Stomach smooth muscle (tissue), 2 donors: Measurements from ENCODE around the gene RNF150.

Source experiments
- H3K27ac ChIP-seq: one replicate; pipeline ENCODE4 v1.7.0; 2013; ENCODE audit warnings: mild to moderate bottlenecking, low read length, inconsistent platforms
- H3K27me3 ChIP-seq, 2 donors: one replicate each; pipeline ENCODE4 v1.7.0; 2013; ENCODE audit warnings: low read length in 2 of 2; ENCODE audit not compliant: insufficient read depth in 2 of 2, control insufficient read depth in 1 of 2
- H3K36me3 ChIP-seq, 2 donors: one replicate each; pipeline ENCODE4 v1.7.0; 2013; ENCODE audit warnings: low read length in 2 of 2; ENCODE audit not compliant: control insufficient read depth in 2 of 2, insufficient read depth in 2 of 2
- H3K4me1 ChIP-seq: one replicate; pipeline ENCODE4 v1.7.0; 2013; ENCODE audit warnings: low read length; ENCODE audit not compliant: control insufficient read depth, insufficient read depth
- H3K4me3 ChIP-seq, 2 donors: one replicate each; pipeline ENCODE4 v1.7.0; 2013; ENCODE audit warnings: low read length in 2 of 2
- H3K9ac ChIP-seq, 2 donors: one replicate each; pipeline ENCODE4 v1.7.0; 2013; ENCODE audit warnings: low read length in 2 of 2, mild to moderate bottlenecking in 1 of 2
- H3K9me3 ChIP-seq, 2 donors: one replicate each; pipeline ENCODE4 v1.7.0; 2013; ENCODE audit warnings: low read length in 2 of 2; ENCODE audit not compliant: control insufficient read depth in 2 of 2
- donor health status: healthy.
- donor health status: Pancreatic carcinoma.

RNF150 gene

DNA sequence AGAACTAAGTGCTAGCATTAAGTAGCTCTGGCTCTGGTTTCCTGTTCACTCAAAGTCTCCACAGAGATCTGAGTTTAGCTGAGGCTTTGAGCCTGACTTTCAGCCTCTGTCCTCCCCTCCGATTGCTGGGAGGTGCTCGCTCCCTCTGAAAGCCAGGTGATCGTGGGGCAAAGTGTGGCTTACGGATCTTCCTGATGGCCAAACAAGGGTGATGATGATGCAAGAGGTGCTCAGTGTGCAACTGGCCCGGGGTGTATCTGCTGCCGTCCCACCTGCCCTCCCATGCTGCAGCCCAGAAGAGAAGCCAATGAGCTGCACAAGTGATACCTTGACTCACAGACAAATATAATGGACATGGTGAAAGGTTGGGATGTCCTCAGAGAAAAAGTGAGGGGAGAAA is 207.9 kb downstream of the RNF150 start:
- Histone ChIP-seq H3K4me3 (no peak overlapping the region), H3K27ac (no peak overlapping the region), H3K4me1 (peaks cover 14% of the 10 kb centered on the region), H3K9ac (no peak overlapping the region), H3K27me3 (no peaks in the 10 kb centered on the region), H3K9me3 (no peaks in the 10 kb centered on the region), H3K36me3 (peaks cover 0 to 3% of the 10 kb centered on the region in 2 donors)

- H3K9ac ChIP-seq = no peak overlapping the region
- H3K27ac ChIP-seq = no peak overlapping the region
- no peaks in the 10 kb centered on the region for H3K27me3 ChIP-seq
- no peaks in the 10 kb centered on the region for H3K9me3 ChIP-seq
- no peak overlapping the region for H3K4me3 ChIP-seq
- H3K36me3 ChIP-seq = peaks cover 0 to 3% of the 10 kb centered on the region in 2 donors
- peaks cover 9% of the 10 kb centered on the region for H3K4me1 ChIP-seq
Measured at GRCh38 chr4:140924761-140925392, 208.4 kb downstream of the RNF150 start.

DNA sequence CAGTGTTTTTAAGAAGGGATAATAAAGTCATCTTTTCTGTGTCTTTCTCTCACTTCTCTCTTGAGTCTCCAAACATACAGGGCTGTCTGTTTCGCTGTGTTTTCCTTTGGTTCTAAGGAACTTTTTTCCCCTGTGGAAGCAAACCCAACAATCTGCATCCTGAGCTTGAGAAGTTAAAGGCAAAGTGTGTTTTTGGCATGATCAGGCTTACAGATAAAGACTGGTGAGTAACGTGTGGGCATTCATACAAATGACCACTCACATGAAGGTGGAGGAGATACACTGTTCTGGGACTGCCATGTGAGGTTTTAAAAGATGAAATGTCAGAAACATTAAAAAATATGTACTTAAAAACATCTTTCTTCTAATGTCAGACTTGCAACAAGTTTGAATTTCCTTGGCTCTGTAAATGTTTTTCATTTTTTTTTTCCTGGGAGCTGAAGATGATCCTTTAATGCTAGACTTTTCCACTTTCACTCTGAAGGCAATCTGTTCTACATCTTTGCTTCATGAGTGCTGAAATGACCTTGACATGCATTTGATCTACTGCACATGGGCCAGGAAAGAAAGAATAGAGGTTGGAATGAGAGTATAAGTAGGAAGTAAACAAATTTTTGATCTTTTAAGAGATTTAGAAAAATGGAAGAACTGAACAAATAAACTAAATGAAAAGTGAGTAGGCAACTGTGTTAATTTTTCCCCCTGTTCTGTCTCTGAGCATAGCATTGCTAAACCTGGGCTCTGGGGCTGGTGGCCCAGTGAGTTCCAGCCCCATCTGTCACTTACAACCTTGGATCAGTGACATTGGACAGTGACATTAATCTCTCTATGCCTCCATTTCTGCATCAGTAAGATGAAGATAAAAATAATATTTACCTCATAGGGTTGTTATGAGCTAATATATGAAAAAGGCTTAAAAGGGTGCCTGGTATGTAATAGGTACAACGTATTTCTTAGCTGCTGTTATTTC is 226.0 kb downstream of the RNF150 start:
- Histone ChIP-seq H3K9ac (no peak overlapping the region), H3K27ac (no peak overlapping the region), H3K27me3 (no peaks in the 10 kb centered on the region), H3K9me3 (no peaks in the 10 kb centered on the region), H3K36me3 (peaks cover 6 to 9% of the 10 kb centered on the region in 2 donors), H3K4me1 (peaks cover 37% of the 10 kb centered on the region), H3K4me3 (no peak overlapping the region)

- Histone ChIP-seq H3K27ac (no peak overlapping the region), H3K36me3 (no peaks in the 10 kb centered on the region), H3K9me3 (no peaks in the 10 kb centered on the region), H3K4me1 (peaks cover 37% of the 10 kb centered on the region), H3K9ac (no peak overlapping the region), H3K4me3 (no peak overlapping the region), H3K27me3 (no peaks in the 10 kb centered on the region)
Measured at GRCh38 chr4:140904904-140905303, 228.4 kb downstream of the RNF150 start.

- Histone ChIP-seq H3K27me3 (no peaks in the 10 kb centered on the region), H3K36me3 (peaks cover 0 to 7% of the 10 kb centered on the region in 2 donors), H3K27ac (no peak overlapping the region), H3K9ac (no peak overlapping the region), H3K4me3 (no peak overlapping the region), H3K4me1 (peaks cover 37% of the 10 kb centered on the region), H3K9me3 (no peaks in the 10 kb centered on the region)
Measured at GRCh38 chr4:140903522-140904475, 229.5 kb downstream of the RNF150 start.

DNA sequence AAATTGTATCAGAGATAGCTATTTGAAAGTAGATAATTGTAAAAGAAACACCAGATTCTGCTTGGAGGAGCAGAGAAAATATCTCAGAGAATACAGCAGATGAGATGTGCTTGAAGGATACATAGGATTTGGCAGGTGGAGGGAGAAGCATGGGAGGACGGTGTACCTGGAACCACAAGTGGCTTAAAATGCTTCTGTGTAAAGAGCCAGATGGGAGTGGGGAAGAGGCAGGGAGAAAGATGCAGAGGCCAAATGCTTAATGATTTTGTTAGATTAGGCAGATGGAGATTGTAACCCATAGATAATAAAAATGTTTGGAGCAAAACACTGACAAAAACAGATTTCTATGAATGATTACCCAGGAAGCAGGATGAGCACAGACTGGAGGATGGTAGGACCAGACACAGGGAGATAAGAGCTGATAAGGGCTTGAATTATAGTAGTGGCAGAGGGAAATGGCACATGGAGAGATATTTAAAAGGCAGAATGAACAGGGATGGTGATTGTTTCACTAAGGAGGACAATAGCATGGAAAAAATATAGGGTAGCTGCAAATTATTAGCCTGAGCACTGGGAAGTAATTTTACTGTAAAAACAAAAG is 231.4 kb downstream of the RNF150 start:
- Histone ChIP-seq H3K27me3 (no peaks in the 10 kb centered on the region), H3K36me3 (peaks cover 0 to 7% of the 10 kb centered on the region in 2 donors), H3K9ac (no peak overlapping the region), H3K27ac (no peak overlapping the region), H3K9me3 (no peaks in the 10 kb centered on the region), H3K4me1 (peaks cover 30% of the 10 kb centered on the region), H3K4me3 (no peak overlapping the region)

- Histone ChIP-seq H3K9ac (no peak overlapping the region), H3K4me1 (peaks cover 8% of the 10 kb centered on the region), H3K27me3 (no peaks in the 10 kb centered on the region), H3K4me3 (no peak overlapping the region), H3K27ac (no peak overlapping the region), H3K36me3 (peaks cover 0 to under 1% of the 10 kb centered on the region in 2 donors), H3K9me3 (no peaks in the 10 kb centered on the region)
Measured at GRCh38 chr4:140893939-140894338, 239.3 kb downstream of the RNF150 start.

DNA sequence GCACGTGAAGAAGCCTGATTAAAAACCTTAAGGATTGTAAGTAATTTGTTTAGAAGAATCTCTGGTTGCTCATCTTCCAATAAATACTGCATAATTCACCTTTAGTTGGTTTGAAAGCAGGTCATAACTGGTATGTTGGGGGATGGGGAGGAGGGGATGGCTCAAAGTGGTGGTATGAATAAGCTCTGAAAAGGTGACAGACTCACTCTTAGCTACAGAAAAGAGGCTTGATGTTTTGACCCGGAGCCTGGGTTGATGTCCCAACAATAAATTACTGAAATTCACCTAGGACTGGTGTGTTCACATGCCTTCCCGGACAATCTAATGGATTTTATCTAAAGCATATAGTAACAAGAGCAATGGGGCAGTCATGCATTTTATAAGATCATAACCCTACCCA is 245.2 kb downstream of the RNF150 start:
- H3K36me3 ChIP-seq = no peaks in the 10 kb centered on the region
- H3K4me3 ChIP-seq = no peak overlapping the region
- no peak overlapping the region for H3K9ac ChIP-seq
- H3K4me1 ChIP-seq = peaks cover 8% of the 10 kb centered on the region
- H3K27ac ChIP-seq = no peak overlapping the region
- H3K9me3 ChIP-seq = no peaks in the 10 kb centered on the region
- H3K27me3 ChIP-seq = no peaks in the 10 kb centered on the region

GRCh38 chr4:140887467-140887866 is 245.8 kb downstream of the RNF150 start:
- no peaks in the 10 kb centered on the region for H3K36me3 ChIP-seq
- no peak overlapping the region for H3K27ac ChIP-seq
- H3K27me3 ChIP-seq = no peaks in the 10 kb centered on the region
- H3K4me1 ChIP-seq = peaks cover 8% of the 10 kb centered on the region
- H3K9me3 ChIP-seq = no peaks in the 10 kb centered on the region
- no peak overlapping the region for H3K9ac ChIP-seq
- H3K4me3 ChIP-seq = no peak overlapping the region

DNA sequence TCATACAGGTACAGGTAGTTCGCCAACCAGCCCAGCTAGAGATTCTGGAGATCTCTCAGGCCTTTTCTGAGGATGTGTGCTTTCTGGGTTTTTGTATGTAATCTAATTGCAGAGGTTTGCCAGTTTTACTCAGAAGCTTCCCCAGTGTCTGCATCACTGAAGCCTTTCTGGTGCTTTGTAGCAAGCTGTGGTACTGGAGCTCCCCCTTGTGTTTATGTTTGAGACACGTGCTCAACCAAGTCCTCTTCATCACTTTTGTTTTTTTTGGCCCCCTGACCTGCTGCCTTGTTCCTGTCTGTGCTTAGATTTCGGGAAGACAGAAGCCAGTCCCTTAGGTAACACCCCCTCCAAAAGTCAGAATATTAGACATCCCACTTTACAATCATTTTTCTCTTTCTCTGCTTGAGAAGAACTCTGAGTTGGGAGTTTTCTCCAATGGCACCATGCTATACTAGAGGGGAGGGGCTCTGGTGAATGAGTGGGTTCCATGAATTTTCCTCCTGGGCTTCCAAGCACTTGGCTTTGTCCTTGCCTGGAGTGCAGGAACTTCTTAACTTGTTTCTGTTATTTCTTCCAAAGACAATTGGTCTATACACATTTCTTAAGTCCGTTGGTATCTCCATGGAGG is 248.7 kb downstream of the RNF150 start:
- Histone ChIP-seq H3K9me3 (no peaks in the 10 kb centered on the region), H3K9ac (no peak overlapping the region), H3K4me1 (peaks cover 8% of the 10 kb centered on the region), H3K27me3 (no peaks in the 10 kb centered on the region), H3K27ac (no peak overlapping the region), H3K36me3 (no peaks in the 10 kb centered on the region), H3K4me3 (no peak overlapping the region)
